Measurements from ENCODE around the gene ABTB2. TPM values are rescaled to one million over a fixed set of nuclear protein-coding genes. Genes with fewer than 3 reads are reported as not detected.
"Not testable (repeated sequence)": the region's sequence is repeated elsewhere in the genome, so short reads cannot be mapped to it uniquely, and the experiment has no call there.

Gene ABTB2
- total RNA-seq, 1 donor from 2014 or later = 3.1 TPM

DNA sequence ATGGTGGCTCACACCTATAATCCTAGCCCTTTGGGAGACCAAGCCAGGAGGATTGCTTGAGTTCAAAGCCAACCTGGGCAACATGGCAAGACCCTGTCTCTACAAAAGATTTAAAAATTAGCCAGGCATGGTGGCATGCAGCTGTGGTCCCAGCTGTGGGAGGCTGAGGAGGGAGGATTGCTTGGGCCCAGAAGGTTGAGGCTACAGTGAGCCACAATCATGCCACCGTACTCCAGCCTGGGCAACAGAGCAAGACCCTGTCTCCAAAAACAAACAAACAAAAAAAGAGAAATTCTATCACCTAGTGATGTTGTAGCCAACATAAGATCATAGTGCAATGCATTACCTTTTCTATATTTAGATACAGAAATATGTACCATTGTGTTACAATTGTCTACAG lies 138.5 kb downstream of the ABTB2 start:
- DNase-seq (ENCODE audit: low spot score in 2 of 2, unreplicated experiment in 2 of 2) = no peak
- Mint-ChIP-seq H3K27ac (no peak overlapping the region), H3K36me3 (no peaks in the 10 kb centered on the region), H3K27me3 (ENCODE audit: low read depth) (peaks cover 3% of the 10 kb centered on the region), H3K9me3 (no peaks in the 10 kb centered on the region), H3K4me1 (peaks cover 10% of the 10 kb centered on the region), H3K4me3 (no peak overlapping the region)
- TF ChIP-seq, protein P1, sequence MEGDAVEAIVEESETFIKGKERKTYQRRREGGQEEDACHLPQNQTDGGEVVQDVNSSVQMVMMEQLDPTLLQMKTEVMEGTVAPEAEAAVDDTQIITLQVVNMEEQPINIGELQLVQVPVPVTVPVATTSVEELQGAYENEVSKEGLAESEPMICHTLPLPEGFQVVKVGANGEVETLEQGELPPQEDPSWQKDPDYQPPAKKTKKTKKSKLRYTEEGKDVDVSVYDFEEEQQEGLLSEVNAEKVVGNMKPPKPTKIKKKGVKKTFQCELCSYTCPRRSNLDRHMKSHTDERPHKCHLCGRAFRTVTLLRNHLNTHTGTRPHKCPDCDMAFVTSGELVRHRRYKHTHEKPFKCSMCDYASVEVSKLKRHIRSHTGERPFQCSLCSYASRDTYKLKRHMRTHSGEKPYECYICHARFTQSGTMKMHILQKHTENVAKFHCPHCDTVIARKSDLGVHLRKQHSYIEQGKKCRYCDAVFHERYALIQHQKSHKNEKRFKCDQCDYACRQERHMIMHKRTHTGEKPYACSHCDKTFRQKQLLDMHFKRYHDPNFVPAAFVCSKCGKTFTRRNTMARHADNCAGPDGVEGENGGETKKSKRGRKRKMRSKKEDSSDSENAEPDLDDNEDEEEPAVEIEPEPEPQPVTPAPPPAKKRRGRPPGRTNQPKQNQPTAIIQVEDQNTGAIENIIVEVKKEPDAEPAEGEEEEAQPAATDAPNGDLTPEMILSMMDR (IDR thresholded peaks at IDR 0.05; ENCODE audit: unreplicated experiment) = no peak

DNA sequence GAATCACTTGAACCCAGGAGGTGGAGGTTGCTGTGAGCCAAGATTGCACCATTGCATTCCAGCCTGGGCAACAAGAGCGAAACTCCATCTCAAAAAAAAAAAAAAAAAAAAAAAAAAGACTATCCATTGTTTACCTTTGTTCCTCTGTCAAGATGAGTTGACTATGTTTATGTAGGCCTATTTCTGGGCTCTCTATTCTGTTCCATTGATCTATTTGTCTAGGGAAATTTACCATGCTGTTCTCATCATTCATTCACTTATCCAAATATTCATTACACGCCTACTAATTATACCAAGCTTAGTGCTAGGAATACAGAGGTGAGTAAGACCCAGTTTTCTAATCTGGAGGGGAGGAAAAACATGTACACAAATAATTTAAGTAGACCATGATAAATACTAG lies 139.1 kb downstream of the ABTB2 start:
- H3K36me3 Mint-ChIP-seq; H3K27ac Mint-ChIP-seq; DNase-seq (ENCODE audit: low spot score in 2 of 2, unreplicated experiment in 2 of 2); H3K4me3 Mint-ChIP-seq; H3K27me3 Mint-ChIP-seq (ENCODE audit: low read depth); H3K9me3 Mint-ChIP-seq; H3K4me1 Mint-ChIP-seq: not testable (repeated sequence)

DNA sequence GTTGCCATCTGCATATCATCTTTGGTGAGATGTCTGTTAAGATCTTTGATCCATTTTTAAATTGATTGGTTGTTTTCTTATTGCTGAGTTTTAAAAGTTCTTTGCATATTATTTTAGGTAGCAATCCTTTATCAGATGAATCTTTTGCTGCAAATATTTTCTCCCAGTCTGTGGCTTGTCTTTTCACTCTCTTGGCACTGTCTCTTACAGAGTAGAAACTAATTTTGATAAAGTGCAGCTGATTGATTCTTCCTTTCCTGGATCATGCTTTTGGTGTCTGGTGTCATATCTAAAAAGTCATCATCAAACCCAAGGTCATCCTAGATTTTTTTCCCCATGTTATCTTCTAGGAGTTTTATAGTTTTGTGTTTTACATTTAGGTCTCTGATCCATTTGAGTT lies 139.7 kb downstream of the ABTB2 start:
- no peaks in the 10 kb centered on the region for H3K36me3 Mint-ChIP-seq
- H3K27ac Mint-ChIP-seq = no peak overlapping the region
- no peaks in the 10 kb centered on the region for H3K27me3 Mint-ChIP-seq (ENCODE audit: low read depth)
- peaks cover 3% of the 10 kb centered on the region for H3K4me1 Mint-ChIP-seq
- TF ChIP-seq, protein P1 (IDR thresholded peaks at IDR 0.05; ENCODE audit: unreplicated experiment) = no peak
- DNase-seq (ENCODE audit: low spot score in 2 of 2, unreplicated experiment in 2 of 2) = no peak
- H3K4me3 Mint-ChIP-seq = no peak overlapping the region
- no peaks in the 10 kb centered on the region for H3K9me3 Mint-ChIP-seq

DNA sequence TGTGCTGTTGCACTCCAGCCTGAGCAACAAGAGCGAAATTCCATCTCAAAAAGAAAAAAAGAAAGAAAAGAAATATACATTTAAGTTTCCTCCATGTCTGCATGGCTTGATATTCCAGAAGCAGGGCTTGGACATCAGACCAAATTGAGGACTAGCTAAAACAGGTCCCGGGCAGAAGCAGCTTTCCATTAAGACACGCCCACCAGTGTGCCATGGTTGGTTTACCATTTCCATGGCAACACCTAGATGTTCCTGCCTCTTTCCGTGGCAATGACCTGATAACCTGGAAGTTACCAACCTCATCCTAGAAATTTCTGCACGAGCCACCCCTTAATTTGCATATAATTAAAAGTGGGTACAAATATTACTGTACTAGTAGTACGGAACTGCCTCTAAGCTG lies 141.1 kb downstream of the ABTB2 start:
- TF ChIP-seq, protein P1 (IDR thresholded peaks at IDR 0.05; ENCODE audit: unreplicated experiment) = no peak
- Mint-ChIP-seq H3K4me1 (no peaks in the 10 kb centered on the region), H3K27me3 (ENCODE audit: low read depth) (no peaks in the 10 kb centered on the region), H3K27ac (no peak overlapping the region), H3K9me3 (no peaks in the 10 kb centered on the region), H3K36me3 (no peaks in the 10 kb centered on the region), H3K4me3 (no peak overlapping the region)
- DNase-seq (ENCODE audit: low spot score in 2 of 2, unreplicated experiment in 2 of 2) = no peak

DNA sequence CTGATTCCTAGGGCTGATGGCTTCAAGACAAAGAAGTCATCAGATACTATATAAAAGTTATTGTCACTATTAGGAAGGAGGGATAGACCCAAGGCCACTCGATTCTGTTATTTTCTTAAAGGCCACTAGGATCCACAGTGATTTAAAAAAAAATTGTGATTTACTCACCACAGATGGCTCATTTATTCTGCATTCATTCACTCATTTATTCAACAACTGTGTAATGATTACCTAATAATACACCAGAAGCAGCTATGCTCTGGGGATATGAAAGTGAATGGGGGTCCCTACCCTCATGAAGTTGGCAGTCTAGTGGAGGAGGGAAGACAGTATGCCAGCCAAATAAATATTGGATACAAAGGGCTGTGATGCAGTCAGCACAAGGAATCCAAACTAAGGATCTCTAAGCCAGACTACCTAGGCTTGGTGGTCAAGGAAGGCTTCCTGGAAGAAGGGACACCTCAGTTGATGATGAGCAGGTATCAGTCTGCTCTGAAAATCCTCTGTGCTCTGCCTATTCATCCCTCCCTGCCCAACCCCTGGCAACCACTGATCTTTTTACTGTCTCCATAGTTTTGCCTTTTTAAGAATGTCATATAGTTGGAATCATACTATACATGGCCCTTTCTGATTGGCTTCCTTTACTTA lies 141.9 kb downstream of the ABTB2 start:
- no peak for DNase-seq (ENCODE audit: low spot score in 2 of 2, unreplicated experiment in 2 of 2)
- H3K9me3 Mint-ChIP-seq = no peaks in the 10 kb centered on the region
- H3K4me1 Mint-ChIP-seq = no peaks in the 10 kb centered on the region
- no peak overlapping the region for H3K4me3 Mint-ChIP-seq
- no peaks in the 10 kb centered on the region for H3K36me3 Mint-ChIP-seq
- H3K27ac Mint-ChIP-seq = no peak overlapping the region
- no peaks in the 10 kb centered on the region for H3K27me3 Mint-ChIP-seq (ENCODE audit: low read depth)
- TF ChIP-seq, protein P1 (IDR thresholded peaks at IDR 0.05; ENCODE audit: unreplicated experiment) = no peak

DNA sequence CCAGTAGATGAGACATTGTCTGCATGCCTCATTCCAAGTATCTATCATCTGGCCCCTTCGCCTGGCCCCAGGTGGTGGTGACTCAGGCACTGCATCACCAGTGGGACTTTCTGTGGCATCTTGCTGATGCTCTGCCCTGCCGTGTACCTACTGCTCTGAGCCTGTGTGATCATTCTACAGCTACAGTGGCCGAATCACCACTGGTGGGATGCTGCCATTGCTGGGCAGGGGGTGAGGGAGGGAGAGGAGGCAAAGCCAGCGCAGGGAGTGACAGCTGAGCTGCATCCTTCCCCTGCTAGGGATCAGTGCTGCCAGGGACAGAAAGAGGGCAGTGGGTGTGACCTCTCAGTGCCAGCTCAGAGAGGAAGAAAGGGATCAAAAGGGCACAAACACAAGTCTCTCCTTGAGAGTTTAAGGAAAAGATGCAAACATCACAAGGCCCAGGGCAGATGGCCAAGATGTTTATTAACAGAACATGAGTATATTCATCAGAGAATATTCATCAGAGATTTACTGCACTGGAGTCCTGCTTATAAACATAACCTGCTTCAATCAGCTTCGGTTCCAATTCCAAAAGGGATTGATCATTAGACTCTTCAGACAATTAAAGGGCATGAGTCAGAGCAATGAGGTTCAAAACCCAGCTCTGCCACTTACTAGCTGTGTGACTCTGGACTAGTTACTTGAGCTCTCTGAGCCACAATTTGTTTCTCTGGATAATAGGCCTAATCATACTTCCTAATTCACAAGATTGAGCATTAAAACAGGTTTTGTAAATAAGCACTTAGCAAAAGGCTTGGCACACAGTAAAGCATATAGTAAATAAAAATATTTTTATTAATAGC lies 142.6 kb downstream of the ABTB2 start:
- Mint-ChIP-seq H3K4me1 (no peaks in the 10 kb centered on the region), H3K4me3 (no peak overlapping the region), H3K9me3 (no peaks in the 10 kb centered on the region), H3K27ac (no peak overlapping the region), H3K36me3 (no peaks in the 10 kb centered on the region), H3K27me3 (ENCODE audit: low read depth) (no peaks in the 10 kb centered on the region)
- no peak for DNase-seq (ENCODE audit: low spot score in 2 of 2, unreplicated experiment in 2 of 2)
- TF ChIP-seq, protein P1 (IDR thresholded peaks at IDR 0.05; ENCODE audit: unreplicated experiment) = no peak
